Measurements from ENCODE around the gene THRAP3. TPM values are rescaled to one million over a fixed set of nuclear protein-coding genes. Genes with fewer than 3 reads are reported as not detected.

Gene THRAP3
- total and polyA plus RNA-seq, 9 of the 15 experiments (the other 6 are each of a cell fraction or from before 2014, with no cell fraction given), result 66.2 to 135 (median 113) TPM

DNA sequence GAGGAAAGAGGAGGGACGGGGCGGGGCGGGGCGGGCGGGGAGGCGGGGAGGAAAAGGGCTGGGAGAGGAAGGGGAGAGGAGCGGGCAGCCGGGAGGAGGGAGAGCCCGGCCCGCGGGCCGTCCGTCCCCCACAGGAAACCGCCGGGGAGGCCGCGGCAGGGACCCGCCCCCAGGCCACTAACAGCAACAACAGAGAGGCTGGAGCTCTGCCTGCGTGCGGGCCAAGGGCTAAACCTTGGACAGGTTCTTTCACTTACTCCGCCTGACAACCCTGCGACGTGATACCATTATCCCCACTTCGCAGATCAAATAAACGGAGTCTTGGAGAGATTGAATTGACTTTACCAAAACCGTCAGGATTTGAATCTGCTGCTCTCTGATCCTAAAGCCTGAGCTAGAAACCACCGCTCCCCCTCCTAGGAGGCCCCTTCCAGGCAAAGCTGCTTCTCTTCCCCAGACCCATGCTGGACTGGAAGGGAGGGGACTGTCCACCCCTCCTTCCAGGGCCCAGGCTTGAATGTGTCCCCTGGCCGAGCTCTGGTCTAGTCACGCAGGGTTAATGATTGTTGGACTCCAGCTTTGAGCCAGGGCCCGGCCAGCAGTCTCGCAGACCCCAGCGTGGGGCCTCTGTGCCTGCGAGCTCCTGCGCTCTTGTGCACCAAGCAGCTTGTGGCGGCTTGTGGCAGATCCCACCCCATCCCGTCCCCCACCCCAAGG lies 99.6 kb downstream of the THRAP3 start, which contains the start of gene EVA1B (continued):
- TF ChIP-seq, protein P1, sequence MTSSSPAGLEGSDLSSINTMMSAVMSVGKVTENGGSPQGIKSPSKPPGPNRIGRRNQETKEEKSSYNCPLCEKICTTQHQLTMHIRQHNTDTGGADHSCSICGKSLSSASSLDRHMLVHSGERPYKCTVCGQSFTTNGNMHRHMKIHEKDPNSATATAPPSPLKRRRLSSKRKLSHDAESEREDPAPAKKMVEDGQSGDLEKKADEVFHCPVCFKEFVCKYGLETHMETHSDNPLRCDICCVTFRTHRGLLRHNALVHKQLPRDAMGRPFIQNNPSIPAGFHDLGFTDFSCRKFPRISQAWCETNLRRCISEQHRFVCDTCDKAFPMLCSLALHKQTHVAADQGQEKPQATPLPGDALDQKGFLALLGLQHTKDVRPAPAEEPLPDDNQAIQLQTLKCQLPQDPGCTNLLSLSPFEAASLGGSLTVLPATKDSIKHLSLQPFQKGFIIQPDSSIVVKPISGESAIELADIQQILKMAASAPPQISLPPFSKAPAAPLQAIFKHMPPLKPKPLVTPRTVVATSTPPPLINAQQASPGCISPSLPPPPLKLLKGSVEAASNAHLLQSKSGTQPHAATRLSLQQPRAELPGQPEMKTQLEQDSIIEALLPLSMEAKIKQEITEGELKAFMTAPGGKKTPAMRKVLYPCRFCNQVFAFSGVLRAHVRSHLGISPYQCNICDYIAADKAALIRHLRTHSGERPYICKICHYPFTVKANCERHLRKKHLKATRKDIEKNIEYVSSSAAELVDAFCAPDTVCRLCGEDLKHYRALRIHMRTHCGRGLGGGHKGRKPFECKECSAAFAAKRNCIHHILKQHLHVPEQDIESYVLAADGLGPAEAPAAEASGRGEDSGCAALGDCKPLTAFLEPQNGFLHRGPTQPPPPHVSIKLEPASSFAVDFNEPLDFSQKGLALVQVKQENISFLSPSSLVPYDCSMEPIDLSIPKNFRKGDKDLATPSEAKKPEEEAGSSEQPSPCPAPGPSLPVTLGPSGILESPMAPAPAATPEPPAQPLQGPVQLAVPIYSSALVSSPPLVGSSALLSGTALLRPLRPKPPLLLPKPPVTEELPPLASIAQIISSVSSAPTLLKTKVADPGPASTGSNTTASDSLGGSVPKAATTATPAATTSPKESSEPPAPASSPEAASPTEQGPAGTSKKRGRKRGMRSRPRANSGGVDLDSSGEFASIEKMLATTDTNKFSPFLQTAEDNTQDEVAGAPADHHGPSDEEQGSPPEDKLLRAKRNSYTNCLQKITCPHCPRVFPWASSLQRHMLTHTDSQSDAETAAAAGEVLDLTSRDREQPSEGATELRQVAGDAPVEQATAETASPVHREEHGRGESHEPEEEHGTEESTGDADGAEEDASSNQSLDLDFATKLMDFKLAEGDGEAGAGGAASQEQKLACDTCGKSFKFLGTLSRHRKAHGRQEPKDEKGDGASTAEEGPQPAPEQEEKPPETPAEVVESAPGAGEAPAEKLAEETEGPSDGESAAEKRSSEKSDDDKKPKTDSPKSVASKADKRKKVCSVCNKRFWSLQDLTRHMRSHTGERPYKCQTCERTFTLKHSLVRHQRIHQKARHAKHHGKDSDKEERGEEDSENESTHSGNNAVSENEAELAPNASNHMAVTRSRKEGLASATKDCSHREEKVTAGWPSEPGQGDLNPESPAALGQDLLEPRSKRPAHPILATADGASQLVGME (CRISPR knock-in tag; IDR thresholded peaks at IDR 0.05), result no peak
- TF ChIP-seq TEAD1 (CRISPR knock-in tag; IDR thresholded peaks at IDR 0.05), result 0 out of 4 replicates have a peak, but pooled peaks of 1 of the 2 experiments have one; percentile 55
- TF ChIP-seq, protein P2, sequence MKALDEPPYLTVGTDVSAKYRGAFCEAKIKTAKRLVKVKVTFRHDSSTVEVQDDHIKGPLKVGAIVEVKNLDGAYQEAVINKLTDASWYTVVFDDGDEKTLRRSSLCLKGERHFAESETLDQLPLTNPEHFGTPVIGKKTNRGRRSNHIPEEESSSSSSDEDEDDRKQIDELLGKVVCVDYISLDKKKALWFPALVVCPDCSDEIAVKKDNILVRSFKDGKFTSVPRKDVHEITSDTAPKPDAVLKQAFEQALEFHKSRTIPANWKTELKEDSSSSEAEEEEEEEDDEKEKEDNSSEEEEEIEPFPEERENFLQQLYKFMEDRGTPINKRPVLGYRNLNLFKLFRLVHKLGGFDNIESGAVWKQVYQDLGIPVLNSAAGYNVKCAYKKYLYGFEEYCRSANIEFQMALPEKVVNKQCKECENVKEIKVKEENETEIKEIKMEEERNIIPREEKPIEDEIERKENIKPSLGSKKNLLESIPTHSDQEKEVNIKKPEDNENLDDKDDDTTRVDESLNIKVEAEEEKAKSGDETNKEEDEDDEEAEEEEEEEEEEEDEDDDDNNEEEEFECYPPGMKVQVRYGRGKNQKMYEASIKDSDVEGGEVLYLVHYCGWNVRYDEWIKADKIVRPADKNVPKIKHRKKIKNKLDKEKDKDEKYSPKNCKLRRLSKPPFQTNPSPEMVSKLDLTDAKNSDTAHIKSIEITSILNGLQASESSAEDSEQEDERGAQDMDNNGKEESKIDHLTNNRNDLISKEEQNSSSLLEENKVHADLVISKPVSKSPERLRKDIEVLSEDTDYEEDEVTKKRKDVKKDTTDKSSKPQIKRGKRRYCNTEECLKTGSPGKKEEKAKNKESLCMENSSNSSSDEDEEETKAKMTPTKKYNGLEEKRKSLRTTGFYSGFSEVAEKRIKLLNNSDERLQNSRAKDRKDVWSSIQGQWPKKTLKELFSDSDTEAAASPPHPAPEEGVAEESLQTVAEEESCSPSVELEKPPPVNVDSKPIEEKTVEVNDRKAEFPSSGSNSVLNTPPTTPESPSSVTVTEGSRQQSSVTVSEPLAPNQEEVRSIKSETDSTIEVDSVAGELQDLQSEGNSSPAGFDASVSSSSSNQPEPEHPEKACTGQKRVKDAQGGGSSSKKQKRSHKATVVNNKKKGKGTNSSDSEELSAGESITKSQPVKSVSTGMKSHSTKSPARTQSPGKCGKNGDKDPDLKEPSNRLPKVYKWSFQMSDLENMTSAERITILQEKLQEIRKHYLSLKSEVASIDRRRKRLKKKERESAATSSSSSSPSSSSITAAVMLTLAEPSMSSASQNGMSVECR (CRISPR knock-in tag; IDR thresholded peaks at IDR 0.05), result no peak
- TF ChIP-seq HDAC2 (IDR thresholded peaks at IDR 0.05), result peak; percentile 91
- no peak for TF ChIP-seq NR3C1 (CRISPR knock-in tag; IDR thresholded peaks at IDR 0.05)
- TF ChIP-seq PTTG1 (tag; IDR thresholded peaks at IDR 0.05; ENCODE audit: low read depth), result no peak
- TF ChIP-seq GABPA (tag; conservative IDR thresholded peaks at IDR 0.05; ENCODE audit: low read depth), result peak; percentile 72
- no peak for TF ChIP-seq CC2D1A (IDR thresholded peaks at IDR 0.05)
- no peak for TF ChIP-seq SREBF1 (IDR thresholded peaks at IDR 0.05; ENCODE audit: borderline replicate concordance, low read depth, low read length)
- TF ChIP-seq ARHGAP35 (IDR thresholded peaks at IDR 0.05; ENCODE audit: partially characterized antibody), result no peak
- no peak for TF ChIP-seq ETV5 (CRISPR knock-in tag; IDR thresholded peaks at IDR 0.05; ENCODE audit: low read depth)
- TF ChIP-seq RBBP5 (IDR thresholded peaks at IDR 0.05; ENCODE audit: borderline replicate concordance, insufficient read depth, low read length, poor library complexity, severe bottlenecking), result no peak
- TF ChIP-seq, protein P3, sequence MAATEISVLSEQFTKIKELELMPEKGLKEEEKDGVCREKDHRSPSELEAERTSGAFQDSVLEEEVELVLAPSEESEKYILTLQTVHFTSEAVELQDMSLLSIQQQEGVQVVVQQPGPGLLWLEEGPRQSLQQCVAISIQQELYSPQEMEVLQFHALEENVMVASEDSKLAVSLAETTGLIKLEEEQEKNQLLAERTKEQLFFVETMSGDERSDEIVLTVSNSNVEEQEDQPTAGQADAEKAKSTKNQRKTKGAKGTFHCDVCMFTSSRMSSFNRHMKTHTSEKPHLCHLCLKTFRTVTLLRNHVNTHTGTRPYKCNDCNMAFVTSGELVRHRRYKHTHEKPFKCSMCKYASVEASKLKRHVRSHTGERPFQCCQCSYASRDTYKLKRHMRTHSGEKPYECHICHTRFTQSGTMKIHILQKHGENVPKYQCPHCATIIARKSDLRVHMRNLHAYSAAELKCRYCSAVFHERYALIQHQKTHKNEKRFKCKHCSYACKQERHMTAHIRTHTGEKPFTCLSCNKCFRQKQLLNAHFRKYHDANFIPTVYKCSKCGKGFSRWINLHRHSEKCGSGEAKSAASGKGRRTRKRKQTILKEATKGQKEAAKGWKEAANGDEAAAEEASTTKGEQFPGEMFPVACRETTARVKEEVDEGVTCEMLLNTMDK (IDR thresholded peaks at IDR 0.05; ENCODE audit: borderline replicate concordance, insufficient read depth, low read depth, low read length, poor library complexity, severe bottlenecking), result no peak
- no peak for TF ChIP-seq HNRNPUL1 (IDR thresholded peaks at IDR 0.05; ENCODE audit: low read length)

All from K562 (cell line).